ENCODE results near the gene NOTCH3.

Gene NOTCH3

GRCh38 chr19:15200553-15201364 is at the start of gene NOTCH3:
NOTCH3 (minus strand) TSS chr19:15200995; CDS start chr19:15200905, 90 bp downstream.
- H3K36me3 ChIP-seq (ENCODE audit: control insufficient read depth, insufficient read depth, low read length) = no peaks in the 10 kb centered on the region
- no peak for DNase-seq (ENCODE audit: extremely low read depth, insufficient read length)
- H3K27me3 ChIP-seq (replicated peaks; ENCODE audit: control insufficient read depth, insufficient read depth, low read length) = no peaks in the 10 kb centered on the region; the same call in 1 of the 2 replicates
- H3K4me3 ChIP-seq (replicated peaks; ENCODE audit: low read depth, low read length) = no peak within 1 kb of the TSS
- TF ChIP-seq, protein P1, sequence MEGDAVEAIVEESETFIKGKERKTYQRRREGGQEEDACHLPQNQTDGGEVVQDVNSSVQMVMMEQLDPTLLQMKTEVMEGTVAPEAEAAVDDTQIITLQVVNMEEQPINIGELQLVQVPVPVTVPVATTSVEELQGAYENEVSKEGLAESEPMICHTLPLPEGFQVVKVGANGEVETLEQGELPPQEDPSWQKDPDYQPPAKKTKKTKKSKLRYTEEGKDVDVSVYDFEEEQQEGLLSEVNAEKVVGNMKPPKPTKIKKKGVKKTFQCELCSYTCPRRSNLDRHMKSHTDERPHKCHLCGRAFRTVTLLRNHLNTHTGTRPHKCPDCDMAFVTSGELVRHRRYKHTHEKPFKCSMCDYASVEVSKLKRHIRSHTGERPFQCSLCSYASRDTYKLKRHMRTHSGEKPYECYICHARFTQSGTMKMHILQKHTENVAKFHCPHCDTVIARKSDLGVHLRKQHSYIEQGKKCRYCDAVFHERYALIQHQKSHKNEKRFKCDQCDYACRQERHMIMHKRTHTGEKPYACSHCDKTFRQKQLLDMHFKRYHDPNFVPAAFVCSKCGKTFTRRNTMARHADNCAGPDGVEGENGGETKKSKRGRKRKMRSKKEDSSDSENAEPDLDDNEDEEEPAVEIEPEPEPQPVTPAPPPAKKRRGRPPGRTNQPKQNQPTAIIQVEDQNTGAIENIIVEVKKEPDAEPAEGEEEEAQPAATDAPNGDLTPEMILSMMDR (IDR thresholded peaks at IDR 0.05; ENCODE audit: insufficient read depth, low read length, poor library complexity, severe bottlenecking) = no peak

GRCh38 chr19:15250640-15250993 is 49.8 kb upstream of the NOTCH3 start:
- TF ChIP-seq, protein P1 (IDR thresholded peaks at IDR 0.05; ENCODE audit: insufficient read depth, low read length, poor library complexity, severe bottlenecking) = no peak
- H3K27me3 ChIP-seq (replicated peaks; ENCODE audit: control insufficient read depth, insufficient read depth, low read length) = no peaks in the 10 kb centered on the region
- no peak overlapping the region for H3K4me3 ChIP-seq (replicated peaks; ENCODE audit: low read depth, low read length)
- H3K36me3 ChIP-seq (ENCODE audit: control insufficient read depth, insufficient read depth, low read length) = peaks cover 60% of the 10 kb centered on the region
- no peak for DNase-seq (ENCODE audit: extremely low read depth, insufficient read length)

GRCh38 chr19:15249972-15250639 is 49.3 kb upstream of the NOTCH3 start:
- H3K36me3 ChIP-seq (ENCODE audit: control insufficient read depth, insufficient read depth, low read length) = peaks cover 59% of the 10 kb centered on the region
- no peak for DNase-seq (ENCODE audit: extremely low read depth, insufficient read length)
- H3K27me3 ChIP-seq (replicated peaks; ENCODE audit: control insufficient read depth, insufficient read depth, low read length) = no peaks in the 10 kb centered on the region
- H3K4me3 ChIP-seq (replicated peaks; ENCODE audit: low read depth, low read length) = no peak overlapping the region
- TF ChIP-seq, protein P1 (IDR thresholded peaks at IDR 0.05; ENCODE audit: insufficient read depth, low read length, poor library complexity, severe bottlenecking) = no peak

DNA sequence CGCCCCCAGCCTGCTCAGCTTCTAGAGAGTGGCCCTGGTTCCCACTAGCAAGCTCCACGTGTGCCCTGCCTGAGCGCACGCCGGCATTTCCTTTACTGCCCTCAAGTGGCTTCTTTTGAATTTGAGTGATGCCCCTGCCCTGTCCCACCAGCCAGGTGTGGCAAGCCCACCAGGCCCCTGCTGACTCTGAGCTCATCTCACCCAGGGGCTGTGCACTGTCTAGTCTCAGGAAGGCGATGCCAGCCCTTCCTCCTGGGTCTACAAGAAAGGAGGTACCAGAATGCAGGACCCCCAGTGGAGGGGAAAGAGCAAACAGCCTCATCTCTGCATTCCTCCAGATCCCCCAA is 48.7 kb upstream of the NOTCH3 start:
- TF ChIP-seq, protein P1 (IDR thresholded peaks at IDR 0.05; ENCODE audit: insufficient read depth, low read length, poor library complexity, severe bottlenecking) = no peak
- DNase-seq (ENCODE audit: extremely low read depth, insufficient read length) = no peak
- Histone ChIP-seq H3K4me3 (replicated peaks; ENCODE audit: low read depth, low read length) (no peak overlapping the region), H3K27me3 (replicated peaks; ENCODE audit: control insufficient read depth, insufficient read depth, low read length) (no peaks in the 10 kb centered on the region), H3K36me3 (ENCODE audit: control insufficient read depth, insufficient read depth, low read length) (peaks cover 58% of the 10 kb centered on the region)

GRCh38 chr19:15248648-15249527 is 48.1 kb upstream of the NOTCH3 start:
- TF ChIP-seq, protein P1 (IDR thresholded peaks at IDR 0.05; ENCODE audit: insufficient read depth, low read length, poor library complexity, severe bottlenecking) = no peak
- Histone ChIP-seq H3K36me3 (ENCODE audit: control insufficient read depth, insufficient read depth, low read length) (peaks cover 57% of the 10 kb centered on the region), H3K27me3 (replicated peaks; ENCODE audit: control insufficient read depth, insufficient read depth, low read length) (no peaks in the 10 kb centered on the region), H3K4me3 (replicated peaks; ENCODE audit: low read depth, low read length) (no peak overlapping the region)
- DNase-seq (ENCODE audit: extremely low read depth, insufficient read length) = no peak

Measured in GM06990 (cell line).